HEK293T (cell line): ENCODE results near the gene RSPO4.

ENCODE experiments used
- FOXK2 ChIP-seq: fragments of 450-650 bp; IDR thresholded peaks from 2 replicates; pipeline ENCODE4 v1.6.1; 2016; ENCODE audit warnings: mild to moderate bottlenecking
- SP1 ChIP-seq: fragments of 450-650 bp; IDR thresholded peaks from 2 replicates; pipeline ENCODE4 v1.6.1; 2017

DNA sequence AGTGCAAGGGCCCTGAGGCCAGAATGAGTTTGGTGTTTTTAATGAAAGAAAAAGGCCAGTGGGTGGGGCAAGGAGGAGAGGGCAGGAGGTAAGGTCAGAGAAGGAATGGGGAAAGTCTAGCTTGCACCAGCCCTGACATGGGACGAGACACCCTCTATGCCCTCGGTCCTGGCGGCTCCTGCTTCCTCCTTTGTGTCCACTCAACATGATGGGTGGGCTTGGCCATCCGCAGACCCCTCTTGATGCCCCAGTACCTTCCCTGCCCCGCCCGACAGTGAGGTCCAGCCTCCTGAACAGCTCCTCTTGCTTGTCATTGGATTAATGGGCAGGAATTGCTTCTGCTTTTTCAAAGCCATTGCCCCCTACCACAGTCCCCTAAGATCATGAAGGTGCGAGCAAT lies 52.4 kb downstream of the RSPO4 start:
- TF ChIP-seq FOXK2, result no peak
- no peak for TF ChIP-seq SP1
